HL-60 (cell line): ENCODE data around the gene ACTN1.

ENCODE experiments used
- DNase-seq, 2 experiments: peaks; one replicate each; pipeline ENCODE4 v3.0.0-alpha.2; 2010 to 2020; ENCODE audit warnings: low read depth in 1 of 2, low spot score in 1 of 2
- H3K27ac ChIP-seq: fragments of 250-450 bp; sonication (Bioruptor Pico); replicated peaks from 2 replicates; pipeline ENCODE4 v1.5.1; 2020; ENCODE audit warnings: mild to moderate bottlenecking, moderate library complexity
- H3K27me3 ChIP-seq: fragments of 250-450 bp; sonication (Bioruptor Pico); 2 replicates; pipeline ENCODE4 v1.5.1; 2021; ENCODE audit warnings: mild to moderate bottlenecking, moderate library complexity; ENCODE audit not compliant: insufficient read depth, poor library complexity, severe bottlenecking
- H3K4me3 ChIP-seq: replicated peaks from 2 replicates; pipeline ENCODE4 v1.5.1; 2011; ENCODE audit warnings: mild to moderate bottlenecking, control low read depth, low read length; ENCODE audit not compliant: insufficient read depth
- GABPA ChIP-seq: IDR thresholded peaks from 2 replicates; pipeline ENCODE4 v1.6.1; 2012; ENCODE audit warnings: low read depth
- POLR2AphosphoS5 ChIP-seq: IDR thresholded peaks from 2 replicates; pipeline ENCODE4 v1.6.1; 2012; ENCODE audit warnings: low read depth
- REST ChIP-seq: IDR thresholded peaks from 2 replicates; pipeline ENCODE4 v1.6.1; 2012; ENCODE audit warnings: low read depth; ENCODE audit not compliant: insufficient replicate concordance
- SPI1 ChIP-seq: IDR thresholded peaks from 2 replicates; pipeline ENCODE4 v1.6.1; 2012; ENCODE audit warnings: low read depth, mild to moderate bottlenecking, borderline replicate concordance
- TF ChIP-seq, protein P1 (sequence below): IDR thresholded peaks from one replicate; pipeline ENCODE4 v1.5.1; 2011; ENCODE audit warnings: low read length, control low read depth, inconsistent platforms; ENCODE audit not compliant: insufficient read depth

The ACTN1 gene

GRCh38 chr14:69010648-69011047 is 31.5 kb upstream of the ACTN1 start:
- no peak for DNase-seq

DNA sequence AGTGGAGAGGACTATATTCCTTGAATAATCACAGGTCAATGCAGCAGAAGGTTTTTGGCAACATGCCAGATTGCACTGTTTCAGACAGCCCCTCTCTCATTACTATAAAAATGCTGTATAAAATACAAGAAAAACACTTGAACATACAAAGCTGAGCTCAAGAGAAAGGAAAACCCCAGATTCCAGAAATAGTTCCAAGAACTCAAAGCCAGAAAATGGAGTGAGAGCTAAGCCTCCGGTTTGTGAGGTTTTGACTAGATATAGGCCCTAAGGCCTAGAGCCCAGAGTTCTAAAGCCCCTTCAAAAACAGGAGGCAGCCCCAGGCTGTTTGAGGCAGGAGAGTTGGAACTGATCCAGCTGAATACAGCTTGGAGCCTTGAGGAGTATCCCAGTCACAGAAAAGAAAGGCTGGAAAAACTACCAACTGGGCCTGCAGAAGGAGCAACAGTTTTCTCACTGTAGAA is 29.4 kb upstream of the ACTN1 start:
- no peak overlapping the region for H3K27ac ChIP-seq
- no peak overlapping the region for H3K4me3 ChIP-seq
- no peak for DNase-seq
- no peaks in the 10 kb centered on the region for H3K27me3 ChIP-seq
- TF ChIP-seq SPI1, result no peak
- TF ChIP-seq REST, result no peak
- no peak for TF ChIP-seq POLR2AphosphoS5

More at GRCh38 chr14:69010648-69011047, 31.5 kb upstream of the ACTN1 start:
- no peak overlapping the region for H3K27ac ChIP-seq
- H3K4me3 ChIP-seq, result no peak overlapping the region
- H3K27me3 ChIP-seq, result no peaks in the 10 kb centered on the region
- TF ChIP-seq, protein P1, sequence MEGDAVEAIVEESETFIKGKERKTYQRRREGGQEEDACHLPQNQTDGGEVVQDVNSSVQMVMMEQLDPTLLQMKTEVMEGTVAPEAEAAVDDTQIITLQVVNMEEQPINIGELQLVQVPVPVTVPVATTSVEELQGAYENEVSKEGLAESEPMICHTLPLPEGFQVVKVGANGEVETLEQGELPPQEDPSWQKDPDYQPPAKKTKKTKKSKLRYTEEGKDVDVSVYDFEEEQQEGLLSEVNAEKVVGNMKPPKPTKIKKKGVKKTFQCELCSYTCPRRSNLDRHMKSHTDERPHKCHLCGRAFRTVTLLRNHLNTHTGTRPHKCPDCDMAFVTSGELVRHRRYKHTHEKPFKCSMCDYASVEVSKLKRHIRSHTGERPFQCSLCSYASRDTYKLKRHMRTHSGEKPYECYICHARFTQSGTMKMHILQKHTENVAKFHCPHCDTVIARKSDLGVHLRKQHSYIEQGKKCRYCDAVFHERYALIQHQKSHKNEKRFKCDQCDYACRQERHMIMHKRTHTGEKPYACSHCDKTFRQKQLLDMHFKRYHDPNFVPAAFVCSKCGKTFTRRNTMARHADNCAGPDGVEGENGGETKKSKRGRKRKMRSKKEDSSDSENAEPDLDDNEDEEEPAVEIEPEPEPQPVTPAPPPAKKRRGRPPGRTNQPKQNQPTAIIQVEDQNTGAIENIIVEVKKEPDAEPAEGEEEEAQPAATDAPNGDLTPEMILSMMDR, result no peak
- TF ChIP-seq GABPA (no peak), SPI1 (no peak), POLR2AphosphoS5 (no peak), REST (no peak)

DNA sequence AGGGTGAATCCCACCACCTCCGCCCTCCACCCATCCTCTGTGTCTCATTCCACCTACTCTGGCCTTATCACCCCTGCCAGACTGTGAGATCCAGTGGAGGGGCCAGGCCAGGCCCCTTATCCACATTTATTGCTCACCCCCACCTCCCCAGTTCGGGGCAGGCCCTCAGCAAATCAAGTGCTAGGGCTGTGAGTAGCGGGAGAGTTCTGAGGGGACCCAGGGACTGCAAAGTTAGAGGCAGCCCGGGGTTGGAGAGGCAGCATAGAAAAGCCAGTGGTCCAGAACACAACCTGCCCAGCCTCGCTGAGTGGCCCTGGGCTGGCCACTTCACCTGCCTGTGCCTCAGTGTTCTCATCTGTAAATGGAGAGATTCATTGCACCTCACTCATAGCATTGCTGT is 27.2 kb upstream of the ACTN1 start:
- Histone ChIP-seq H3K4me3 (no peak overlapping the region), H3K27ac (no peak overlapping the region), H3K27me3 (no peaks in the 10 kb centered on the region)
- TF ChIP-seq GABPA (no peak), SPI1 (no peak), POLR2AphosphoS5 (no peak), REST (no peak)
- TF ChIP-seq, protein P1, result no peak
- no peak for DNase-seq
